Liver (tissue), 9 donors: ENCODE measurements around the gene CLIC5. TPM values are rescaled to one million over a fixed set of nuclear protein-coding genes. Genes with fewer than 3 reads are reported as not detected.

Experiments used
- DNase-seq: peaks from one replicate; pipeline ENCODE4 v3.0.0-alpha.2; 2017; ENCODE audit warnings: low spot score
- H3K27ac ChIP-seq, 2 donors: one replicate each; pipeline ENCODE4 v1.7.0; 2013; ENCODE audit warnings: inconsistent platforms in 2 of 2, low read length in 2 of 2, control low read depth in 1 of 2, low read depth in 1 of 2, mild to moderate bottlenecking in 1 of 2
- H3K27me3 ChIP-seq, 4 donors: one replicate each; pipeline versions ENCODE4 v1.6.1 to v1.7.0; 2013; ENCODE audit warnings: low read length in 3 of 4, inconsistent platforms in 1 of 4, mild to moderate bottlenecking in 1 of 4, moderate library complexity in 1 of 4; ENCODE audit not compliant: control insufficient read depth in 4 of 4, insufficient read depth in 4 of 4
- H3K36me3 ChIP-seq, 4 donors: one replicate each; pipeline versions ENCODE4 v1.6.1 to v1.7.0; 2013; ENCODE audit warnings: low read length in 3 of 4, mild to moderate bottlenecking in 3 of 4, low read depth in 1 of 4, moderate library complexity in 1 of 4; ENCODE audit not compliant: control insufficient read depth in 4 of 4, insufficient read depth in 3 of 4
- H3K4me1 ChIP-seq, 4 donors: one replicate each; pipeline versions ENCODE4 v1.6.1 to v1.7.0; 2013; ENCODE audit warnings: low read length in 3 of 4, mild to moderate bottlenecking in 3 of 4, moderate library complexity in 1 of 4; ENCODE audit not compliant: control insufficient read depth in 4 of 4, insufficient read depth in 4 of 4
- H3K4me3 ChIP-seq, 3 donors: one replicate each; pipeline versions ENCODE4 v1.6.1 to v1.7.0; 2013; ENCODE audit warnings: low read length in 3 of 3, control low read depth in 1 of 3, low read depth in 1 of 3, mild to moderate bottlenecking in 1 of 3
- H3K9ac ChIP-seq, 2 donors: one replicate each; pipeline ENCODE4 v1.7.0; 2013; ENCODE audit warnings: low read length in 2 of 2, mild to moderate bottlenecking in 2 of 2, moderate library complexity in 2 of 2, control low read depth in 1 of 2, low read depth in 1 of 2
- H3K9me3 ChIP-seq, 4 donors: one replicate each; pipeline versions ENCODE4 v1.6.1 to v1.7.0; 2013; ENCODE audit warnings: low read length in 3 of 4; ENCODE audit not compliant: control insufficient read depth in 4 of 4
- ATF3 ChIP-seq: IDR thresholded peaks from 2 replicates; pipeline ENCODE4 v1.6.1; 2016; ENCODE audit warnings: antibody characterized with exemption
- CTCF ChIP-seq: fragments of 150-350 bp; IDR thresholded peaks from 2 replicates; pipeline ENCODE4 v1.5.1; 2017; ENCODE audit warnings: improper control_type of control experiment, low read depth, low read length; ENCODE audit not compliant: missing input control
- EGR1 ChIP-seq, 2 donors: IDR thresholded peaks; 2 replicates each; pipeline ENCODE4 v1.6.1; 2016 to 2018; ENCODE audit warnings: antibody characterized with exemption in 2 of 2, low read depth in 2 of 2
- FOXA1 ChIP-seq: IDR thresholded peaks from 2 replicates; pipeline ENCODE4 v1.6.1; 2016; ENCODE audit warnings: antibody characterized with exemption
- FOXA2 ChIP-seq: IDR thresholded peaks from 2 replicates; pipeline ENCODE4 v1.6.1; 2016; ENCODE audit warnings: antibody characterized with exemption
- GABPA ChIP-seq, 2 donors: IDR thresholded peaks in 1 of 2; conservative IDR thresholded peaks in 1 of 2; 2 replicates each; pipeline ENCODE4 v1.6.1; 2016; ENCODE audit warnings: antibody characterized with exemption in 2 of 2, mild to moderate bottlenecking in 1 of 2, moderate library complexity in 1 of 2
- HNF4A ChIP-seq, 2 donors: conservative IDR thresholded peaks; 2 replicates each; pipeline ENCODE4 v1.6.1; 2016; ENCODE audit warnings: antibody characterized with exemption in 2 of 2, mild to moderate bottlenecking in 2 of 2
- HNF4G ChIP-seq: IDR thresholded peaks from 2 replicates; pipeline ENCODE4 v1.6.1; 2016; ENCODE audit warnings: antibody characterized with exemption
- JUND ChIP-seq, 2 donors: IDR thresholded peaks; 2 replicates each; pipeline ENCODE4 v1.6.1; 2016; ENCODE audit warnings: antibody characterized with exemption in 2 of 2
- RAD21 ChIP-seq, 2 donors: IDR thresholded peaks; 2 replicates each; pipeline ENCODE4 v1.6.1; 2016; ENCODE audit warnings: antibody characterized with exemption in 2 of 2, mild to moderate bottlenecking in 2 of 2
- REST ChIP-seq: IDR thresholded peaks from 2 replicates; pipeline ENCODE4 v1.6.1; 2016; ENCODE audit warnings: antibody characterized with exemption, mild to moderate bottlenecking
- RXRA ChIP-seq, 2 donors: IDR thresholded peaks; 2 replicates each; pipeline ENCODE4 v1.6.1; 2017 to 2018; ENCODE audit warnings: antibody characterized with exemption in 2 of 2, mild to moderate bottlenecking in 1 of 2
- SP1 ChIP-seq: IDR thresholded peaks from 2 replicates; pipeline ENCODE4 v1.6.1; 2018; ENCODE audit warnings: antibody characterized with exemption, mild to moderate bottlenecking
- TAF1 ChIP-seq: conservative IDR thresholded peaks from 2 replicates; pipeline ENCODE4 v1.6.1; 2016; ENCODE audit warnings: antibody characterized with exemption, mild to moderate bottlenecking
- ZBTB33 ChIP-seq: IDR thresholded peaks from 2 replicates; pipeline ENCODE4 v1.6.1; 2016; ENCODE audit warnings: antibody characterized with exemption
- WGBS: extraction: QIAGEN DNeasy Blood & Tissue Kit; methylation state at CpG from one replicate; pipeline ENCODE4 v1.1.7; 2013; 5-methylcytosine and 5-hydroxymethylcytosine counted together
- polyA plus RNA-seq, 2 donors: library from polyadenylated mRNA; stranded (reverse) in 1 of 2; unstranded in 1 of 2; fragments of 200-250 nt in 1 of 2; fragments of >200 nt in 1 of 2; fragmentation: Nextera tagmentation in 1 of 2; extraction: Ambion mirVana in 1 of 2; gene quantifications; one replicate each; pipeline versions ENCODE4 v1.2.1 to v1.2.3, GENCODE V29; 2013 to 2015
- total RNA-seq, 2 donors: library from RNA; depleted of rRNA; stranded (reverse); fragments of >200 nt; gene quantifications; one replicate each; pipeline ENCODE4 v1.2.3, GENCODE V29; 2014
- donor health status: healthy.
- donor health status: healthy.
- donor health status: healthy.
- donor health status: healthy.
- donor health status: healthy.

CLIC5 gene
- total and polyA plus RNA-seq, 4 donors, result 0.05 to 0.33 (median 0.14) TPM

GRCh38 chr6:45971287-45971686, 44.4 kb downstream of the CLIC5 start:
- Histone ChIP-seq H3K9me3 (peaks cover 0 to 5% (median 2%) of the 10 kb centered on the region in 4 donors), H3K27ac (no peak overlapping the region), H3K36me3 (no peaks in the 10 kb centered on the region), H3K4me1 (no peaks in the 10 kb centered on the region), H3K27me3 (peaks cover 0 to 5% (median 0%) of the 10 kb centered on the region in 4 donors), H3K4me3 (no peak overlapping the region), H3K9ac (no peak overlapping the region)
- no peak for DNase-seq
- TF ChIP-seq FOXA2 (no peak), RXRA (IDR thresholded peaks at IDR 0.05) (no peak), RAD21 (IDR thresholded peaks at IDR 0.05) (no peak), JUND (IDR thresholded peaks at IDR 0.05) (no peak), TAF1 (no peak), HNF4G (no peak), GABPA (IDR thresholded peaks at IDR 0.05 in 1 of 2, conservative IDR thresholded peaks at IDR 0.05 in 1 of 2) (no peak), EGR1 (IDR thresholded peaks at IDR 0.05; ENCODE audit: low read depth in 2 of 2) (no peak), REST (no peak), ATF3 (no peak), CTCF (no peak), ZBTB33 (no peak), SP1 (no peak)
- WGBS, result 81% methylated on average over 6 of the region's 6 CpGs

GRCh38 chr6:45970326-45970725, 45.3 kb downstream of the CLIC5 start:
- no peak for DNase-seq
- no peak overlapping the region for H3K4me3 ChIP-seq
- H3K27me3 ChIP-seq, result peaks cover 0 to 5% (median 0%) of the 10 kb centered on the region in 4 donors
- 44% methylated on average over 2 of the region's 2 CpGs for WGBS
- no peak overlapping the region for H3K9ac ChIP-seq
- H3K27ac ChIP-seq, result no peak overlapping the region
- H3K9me3 ChIP-seq, result peaks cover 0 to 4% (median 2%) of the 10 kb centered on the region in 4 donors
- H3K4me1 ChIP-seq, result no peaks in the 10 kb centered on the region
- TF ChIP-seq RXRA (IDR thresholded peaks at IDR 0.05), result no peak
- no peak for TF ChIP-seq SP1
- no peak for TF ChIP-seq ZBTB33
- no peak for TF ChIP-seq RAD21 (IDR thresholded peaks at IDR 0.05)
- TF ChIP-seq HNF4G, result no peak
- no peak for TF ChIP-seq HNF4A (conservative IDR thresholded peaks at IDR 0.05)
- no peak for TF ChIP-seq FOXA1
- no peak for TF ChIP-seq GABPA (IDR thresholded peaks at IDR 0.05 in 1 of 2, conservative IDR thresholded peaks at IDR 0.05 in 1 of 2)
- no peaks in the 10 kb centered on the region for H3K36me3 ChIP-seq
